Epithelial cell of proximal tubule (primary cell): Measurements from ENCODE around the gene USE1. TPM values are rescaled to one million over a fixed set of nuclear protein-coding genes. Genes with fewer than 3 reads are reported as not detected.
A peak's percentile ranks its signal among the peaks of the same experiment; 100 is the strongest.

Experiments
- DNase-seq: peaks from one replicate; pipeline ENCODE4 v3.0.0-alpha.2; 2011; ENCODE audit warnings: low read depth
- H3K4me3 ChIP-seq: 2 replicates; pipeline ENCODE4 v1.5.1; 2011; ENCODE audit warnings: low read depth, mild to moderate bottlenecking, low read length
- CTCF ChIP-seq: conservative IDR thresholded peaks from 2 replicates; pipeline ENCODE4 v1.5.1; 2012; ENCODE audit warnings: low read depth, mild to moderate bottlenecking, low read length
- total RNA-seq: library from RNA; depleted of rRNA; stranded (reverse); fragments of >200 nt; gene quantifications from 2 replicates; pipeline ENCODE4 v1.2.3, GENCODE V29; 2015

USE1 gene
- total RNA-seq, 1 donor from 2014 or later, result 25.3 TPM

- TF ChIP-seq CTCF, result no peak
- no peak for DNase-seq
- H3K4me3 ChIP-seq, result no peak overlapping the region
Measured at GRCh38 chr19:17266589-17266974, 51.4 kb downstream of the USE1 start.

- DNase-seq, result peak; percentile 99
- TF ChIP-seq CTCF, result no peak
- peak within 1 kb of the TSS; percentile 81 for H3K4me3 ChIP-seq
Measured at GRCh38 chr19:17266975-17267788, 52.0 kb downstream of the USE1 start, which contains the start of gene BABAM1. Gene BABAM1 (plus strand): TSS chr19:17267443. CDS start chr19:17268807, 1,364 bp downstream.

- TF ChIP-seq CTCF, result no peak
- H3K4me3 ChIP-seq, result no peak overlapping the region
- DNase-seq, result no peak
Measured at GRCh38 chr19:17268754-17269153, 53.6 kb downstream of the USE1 start.

Other genes with a start within 250 kb of the USE1 start
- 0.22 and 8.2 TPM in 2 replicates for gene CPAMD8, start 188.5 kb upstream of the USE1 start, total RNA-seq
- gene HAUS8, start 139.9 kb upstream of the USE1 start, total RNA-seq, result 20.5 and 25.5 TPM in 2 replicates
- gene MYO9B, start 139.6 kb upstream of the USE1 start, total RNA-seq, result 53.9 and 55.9 TPM in 2 replicates
- gene OCEL1, start 10.9 kb downstream of the USE1 start, total RNA-seq, result 4.6 and 8.1 TPM in 2 replicates
- gene NR2F6, start 30.6 kb downstream of the USE1 start, total RNA-seq, result 122 and 131 TPM in 2 replicates
- not detected in 2 replicates for gene USHBP1, start 49.4 kb downstream of the USE1 start, total RNA-seq
- gene BABAM1, start 52.1 kb downstream of the USE1 start, total RNA-seq, result 125 and 141 TPM in 2 replicates
- 3.0 and 4.1 TPM in 2 replicates for gene ANKLE1, start 66.5 kb downstream of the USE1 start, total RNA-seq
- 10.3 and 20.9 TPM in 2 replicates for gene ABHD8, start 88.1 kb downstream of the USE1 start, total RNA-seq
- gene MRPL34, start 90.5 kb downstream of the USE1 start, total RNA-seq, result 121 and 161 TPM in 2 replicates
- 35.6 and 47.0 TPM in 2 replicates for gene DDA1, start 94.2 kb downstream of the USE1 start, total RNA-seq
- gene ANO8, start 119.5 kb downstream of the USE1 start, total RNA-seq, result 3.3 and 6.6 TPM in 2 replicates
- gene GTPBP3, start 122.2 kb downstream of the USE1 start, total RNA-seq, result 22.7 and 79.5 TPM in 2 replicates
- gene PLVAP, start 162.0 kb downstream of the USE1 start, total RNA-seq, result 0.58 and 1.2 TPM in 2 replicates
- gene CCDC194, start 178.8 kb downstream of the USE1 start, total RNA-seq, result not detected in 2 replicates
- gene BST2, start 190.3 kb downstream of the USE1 start, total RNA-seq, result 2.2 and 18.6 TPM in 2 replicates
- gene MVB12A, start 204.7 kb downstream of the USE1 start, total RNA-seq, result 78.6 and 91.6 TPM in 2 replicates
- gene TMEM221, start 233.3 kb downstream of the USE1 start, total RNA-seq, result not detected in 2 replicates
- gene NXNL1, start 245.6 kb downstream of the USE1 start, total RNA-seq, result not detected in 2 replicates